Stimulated activated CD8-positive, alpha-beta memory T cell treated with anti-CD3 and anti-CD28 coated beads, Interleukin-4, amount 100 ng/mL, for 24 hours (primary cell): ENCODE results near the gene ABCC1.
"Not testable (repeated sequence)": the region's sequence is repeated elsewhere in the genome, so short reads cannot be mapped to it uniquely, and the experiment has no call there.

ENCODE experiments used
- DNase-seq: peaks from one replicate; pipeline ENCODE4 v3.0.0-alpha.2; 2020; ENCODE audit warnings: low read depth

The ABCC1 gene

DNA sequence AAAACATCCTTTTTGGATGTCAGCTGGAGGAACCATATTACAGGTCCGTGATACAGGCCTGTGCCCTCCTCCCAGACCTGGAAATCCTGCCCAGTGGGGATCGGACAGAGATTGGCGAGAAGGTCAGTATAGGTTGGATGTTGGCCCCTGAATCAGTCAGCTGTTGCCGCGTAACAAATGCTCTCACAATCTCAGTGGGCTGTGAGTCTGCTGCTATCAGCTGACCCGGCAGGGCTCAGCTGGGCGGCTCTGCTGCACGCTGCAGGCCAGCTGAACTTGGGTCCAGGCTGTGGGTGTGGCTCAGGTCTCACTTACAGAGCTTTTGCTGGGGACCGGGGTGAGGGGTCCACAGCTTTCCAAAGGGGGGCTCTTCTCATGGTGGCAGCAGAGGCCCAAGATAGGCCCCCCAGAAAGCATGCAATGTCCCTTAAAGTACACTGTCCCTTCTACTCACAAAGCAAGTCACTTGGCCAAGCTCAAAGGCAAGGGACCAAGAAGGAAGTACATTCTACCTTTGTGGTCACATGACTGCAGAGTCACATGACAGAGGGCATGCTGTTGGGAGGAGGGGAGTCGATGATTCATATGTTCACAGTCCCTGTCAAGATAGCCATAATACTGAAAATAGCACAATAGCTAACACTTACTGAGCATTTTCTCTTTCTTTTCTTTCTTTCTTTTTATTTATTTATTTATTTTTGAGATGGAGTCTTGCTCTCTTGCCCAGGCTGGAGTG, 134.2 kb downstream of the ABCC1 start:
- DNase-seq, result no peak

DNA sequence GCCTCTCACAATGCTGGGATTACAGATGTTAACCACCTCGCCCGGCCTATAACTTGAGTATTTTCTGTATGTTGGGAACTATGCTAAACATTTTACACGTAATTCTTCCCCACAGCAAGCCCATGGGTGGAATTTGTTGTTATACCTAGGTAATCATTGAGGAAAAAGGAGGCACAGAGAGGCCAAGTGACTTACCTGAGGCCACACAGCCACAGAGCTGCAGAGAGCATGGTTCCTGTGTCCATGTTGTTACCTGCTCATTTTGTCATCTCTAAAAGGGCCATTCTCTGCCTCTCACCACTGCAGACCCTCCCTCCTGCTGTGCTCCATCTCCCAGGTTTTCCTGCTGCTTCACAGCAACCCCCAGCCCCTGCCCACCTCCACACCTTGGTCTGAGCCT, 135.5 kb downstream of the ABCC1 start:
- no peak for DNase-seq

DNA sequence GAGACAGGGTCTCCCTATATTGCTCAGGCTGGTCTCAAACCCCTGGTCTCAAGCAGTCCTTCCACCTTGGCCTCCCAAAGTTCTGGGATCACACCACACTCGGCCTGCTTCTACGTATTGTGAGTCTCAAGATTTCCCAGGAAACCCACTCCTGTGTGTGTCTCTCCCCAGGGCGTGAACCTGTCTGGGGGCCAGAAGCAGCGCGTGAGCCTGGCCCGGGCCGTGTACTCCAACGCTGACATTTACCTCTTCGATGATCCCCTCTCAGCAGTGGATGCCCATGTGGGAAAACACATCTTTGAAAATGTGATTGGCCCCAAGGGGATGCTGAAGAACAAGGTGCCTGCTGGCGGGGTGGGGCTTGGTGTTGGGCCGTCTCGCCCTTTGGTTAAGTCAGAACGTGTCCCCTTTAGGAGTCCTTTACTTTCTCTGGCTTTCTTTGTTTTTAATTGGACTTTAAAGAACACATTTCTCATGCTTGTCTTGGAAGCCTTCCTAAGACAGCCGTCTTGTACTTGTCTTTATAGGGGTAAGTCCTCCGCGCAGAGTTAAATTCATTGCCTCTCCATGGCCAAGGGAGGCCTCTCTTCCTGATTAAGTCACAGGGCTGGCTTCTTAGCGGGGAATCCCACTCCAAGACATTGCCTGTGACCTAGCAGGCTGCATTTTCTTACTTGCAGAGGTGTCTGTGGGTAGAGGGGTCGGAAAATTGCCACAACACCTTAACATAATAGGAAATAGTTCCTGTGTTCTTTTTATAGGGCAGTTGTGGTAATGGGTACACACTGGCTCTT, 137.4 kb downstream of the ABCC1 start:
- DNase-seq, result no peak

DNA sequence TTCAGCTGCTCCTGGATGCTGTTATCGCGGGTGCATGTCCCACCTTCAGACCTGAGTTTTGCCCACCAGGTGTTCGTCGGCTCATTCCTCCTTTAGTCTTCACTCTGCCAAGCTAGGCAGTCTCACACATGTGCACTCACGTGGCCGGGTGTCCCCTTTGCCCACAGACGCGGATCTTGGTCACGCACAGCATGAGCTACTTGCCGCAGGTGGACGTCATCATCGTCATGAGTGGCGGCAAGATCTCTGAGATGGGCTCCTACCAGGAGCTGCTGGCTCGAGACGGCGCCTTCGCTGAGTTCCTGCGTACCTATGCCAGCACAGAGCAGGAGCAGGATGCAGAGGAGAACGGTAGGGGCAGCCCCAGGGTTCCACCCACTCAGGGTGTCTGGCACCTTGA, 140.8 kb downstream of the ABCC1 start:
- DNase-seq, result no peak

DNA sequence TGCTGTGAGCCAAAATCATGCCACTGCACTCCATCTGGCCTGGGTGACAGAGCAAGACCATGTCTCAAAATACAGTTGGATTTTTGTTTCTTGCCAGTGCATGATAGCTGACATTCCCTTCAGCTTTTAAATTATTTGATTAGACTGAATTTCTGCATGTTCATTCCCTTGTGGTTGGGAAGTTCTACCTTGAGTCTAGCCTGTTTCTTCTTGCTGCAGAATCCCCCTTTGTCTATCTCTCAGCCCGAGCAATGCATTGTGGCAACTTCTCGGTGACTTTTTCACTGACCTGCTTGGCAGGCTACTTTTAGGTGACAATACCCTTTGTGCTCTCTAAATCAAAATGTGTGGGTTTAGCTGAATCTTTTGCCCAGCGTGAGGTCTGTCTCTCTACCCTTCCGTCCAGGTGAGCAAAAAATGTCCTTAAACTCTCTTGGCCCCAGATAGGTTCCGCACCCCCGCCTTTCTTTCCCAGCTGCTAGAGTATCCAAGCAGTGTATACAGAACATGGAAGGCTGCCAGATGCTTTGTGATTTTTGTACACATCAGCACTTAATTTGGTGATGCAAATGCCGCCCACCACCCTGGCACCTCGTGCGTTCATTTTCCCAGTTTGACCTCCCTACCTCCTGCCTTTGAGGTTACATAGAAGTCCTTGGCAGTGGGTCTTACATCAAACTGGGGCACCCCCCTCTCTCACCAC, 143.7 kb downstream of the ABCC1 start:
- no peak for DNase-seq

- no peak for DNase-seq
Measured at GRCh38 chr16:16093628-16094332, 144.4 kb downstream of the ABCC1 start.

GRCh38 chr16:16095646-16096045, 146.2 kb downstream of the ABCC1 start:
- no peak for DNase-seq

- DNase-seq, result no peak
Measured at GRCh38 chr16:16096121-16096857, 146.9 kb downstream of the ABCC1 start.

DNA sequence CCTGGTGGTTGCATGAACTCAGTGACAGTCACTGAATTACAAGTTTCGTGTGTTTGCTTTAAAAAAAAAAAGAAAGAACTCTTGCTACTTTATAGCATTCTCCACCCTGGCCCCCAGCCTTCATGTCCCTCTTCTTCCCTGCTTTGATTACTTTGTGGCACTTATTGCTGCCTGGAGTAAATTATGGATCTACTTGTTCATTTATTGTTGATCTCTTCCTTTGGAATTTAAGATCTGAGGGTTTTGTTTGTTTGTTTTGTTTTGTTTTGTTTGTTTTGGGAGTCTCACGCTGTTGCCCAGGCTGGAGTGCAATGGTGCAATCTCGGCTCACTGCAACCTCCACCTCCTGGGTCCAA, 147.4 kb downstream of the ABCC1 start:
- no peak for DNase-seq

GRCh38 chr16:16099320-16099719, 149.9 kb downstream of the ABCC1 start:
- no peak for DNase-seq

DNA sequence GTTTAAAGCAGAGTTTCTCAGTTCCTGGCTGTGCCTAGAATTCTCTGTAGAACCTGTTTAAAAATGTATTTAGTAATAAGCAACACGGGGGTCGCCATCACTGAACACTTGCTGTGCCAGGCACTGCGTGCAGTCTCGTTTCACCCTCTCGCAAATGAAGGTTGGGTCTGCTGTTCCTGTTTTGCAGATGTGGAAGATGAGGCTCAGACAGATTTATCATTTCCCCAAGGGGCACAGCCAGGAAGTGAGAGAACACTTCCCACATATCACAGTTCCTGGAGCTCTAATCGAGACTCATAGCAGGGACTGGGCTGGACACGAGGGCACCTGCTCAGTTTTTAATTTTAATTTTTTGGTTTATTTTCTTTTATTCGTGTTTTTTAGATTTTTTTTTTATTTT, 151.2 kb downstream of the ABCC1 start:
- no peak for DNase-seq

GRCh38 chr16:16101585-16101984, 152.2 kb downstream of the ABCC1 start:
- DNase-seq, result no peak

GRCh38 chr16:16102738-16103137, 153.3 kb downstream of the ABCC1 start:
- DNase-seq, result no peak

GRCh38 chr16:16104132-16104803, 154.9 kb downstream of the ABCC1 start:
- DNase-seq, result not testable (repeated sequence)

DNA sequence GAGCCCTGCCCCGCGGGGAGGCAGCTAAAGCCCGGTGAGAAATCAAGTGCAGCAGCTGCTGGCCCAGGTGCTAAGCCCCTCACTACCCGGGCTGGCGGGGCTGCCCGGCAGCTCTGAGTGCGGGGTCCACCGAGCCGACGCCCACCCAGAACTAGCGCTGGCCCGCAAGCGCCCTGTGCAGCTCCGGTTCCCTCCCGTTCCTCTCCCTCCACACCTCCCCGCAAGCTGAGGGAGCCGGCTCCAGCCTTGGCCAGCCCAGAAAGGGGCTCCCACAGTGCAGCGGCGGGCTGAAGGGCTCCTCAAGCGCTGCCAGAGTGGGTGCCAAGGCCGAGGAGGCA, 155.4 kb downstream of the ABCC1 start:
- not testable (repeated sequence) for DNase-seq

DNA sequence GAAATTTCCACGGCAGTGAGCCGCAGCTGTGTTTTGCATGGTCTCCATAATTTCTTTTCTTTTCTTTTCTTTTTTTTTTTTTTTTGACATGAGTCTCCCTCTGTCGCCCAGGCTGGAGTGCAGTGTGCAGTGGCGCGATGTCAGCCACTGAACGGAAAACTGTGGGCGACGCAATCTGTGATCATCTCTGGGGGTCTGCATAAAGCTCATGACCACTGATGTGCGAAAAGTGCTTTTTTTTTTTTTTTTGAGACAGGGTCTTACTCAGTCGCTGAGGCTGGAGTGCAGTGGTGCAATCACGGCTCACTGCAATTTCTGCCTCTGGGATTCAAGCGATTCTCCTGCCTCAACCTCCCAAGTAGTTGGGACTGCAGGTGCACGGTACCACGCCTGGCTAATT, 156.2 kb downstream of the ABCC1 start:
- no peak for DNase-seq

GRCh38 chr16:16106466-16106865, 157.1 kb downstream of the ABCC1 start:
- DNase-seq, result no peak

- no peak for DNase-seq
Measured at GRCh38 chr16:16107839-16108238, 158.4 kb downstream of the ABCC1 start.

- DNase-seq, result no peak
Measured at GRCh38 chr16:16108759-16109158, 159.3 kb downstream of the ABCC1 start.

- no peak for DNase-seq
Measured at GRCh38 chr16:16109453-16110110, 160.2 kb downstream of the ABCC1 start.

- no peak for DNase-seq
Measured at GRCh38 chr16:16110111-16110490, 160.7 kb downstream of the ABCC1 start.
